Ishikawa (cell line): ENCODE results near the gene KRT7.

Experiments used
- CEBPB ChIP-seq: IDR thresholded peaks from 2 replicates; pipeline ENCODE4 v1.6.1; 2012
- CREB1 ChIP-seq: IDR thresholded peaks from 2 replicates; pipeline ENCODE4 v1.6.1; 2012; ENCODE audit warnings: low read depth
- EGR1 ChIP-seq: IDR thresholded peaks from 2 replicates; pipeline ENCODE4 v1.6.1; 2012
- EP300 ChIP-seq: IDR thresholded peaks from 2 replicates; pipeline ENCODE4 v1.6.1; 2012; ENCODE audit warnings: borderline replicate concordance
- FOXM1 ChIP-seq: IDR thresholded peaks from 2 replicates; pipeline ENCODE4 v1.6.1; 2012; ENCODE audit warnings: low read depth, borderline replicate concordance
- NFIC ChIP-seq: IDR thresholded peaks from 2 replicates; pipeline ENCODE4 v1.6.1; 2012
- RAD21 ChIP-seq: IDR thresholded peaks from 2 replicates; pipeline ENCODE4 v1.6.1; 2012; ENCODE audit warnings: low read depth
- TAF1 ChIP-seq: IDR thresholded peaks from 2 replicates; pipeline ENCODE4 v1.6.1; 2012; ENCODE audit warnings: low read depth, mild to moderate bottlenecking
- TCF12 ChIP-seq: IDR thresholded peaks from 2 replicates; pipeline ENCODE4 v1.6.1; 2012; ENCODE audit warnings: low read depth
- TEAD4 ChIP-seq: IDR thresholded peaks from 2 replicates; pipeline ENCODE4 v1.6.1; 2012
- YY1 ChIP-seq: IDR thresholded peaks from 2 replicates; pipeline ENCODE4 v1.6.1; 2012; ENCODE audit warnings: low read depth
- ZBTB7A ChIP-seq: IDR thresholded peaks from 2 replicates; pipeline ENCODE4 v1.6.1; 2012; ENCODE audit warnings: low read depth
- TF ChIP-seq, protein P1 (sequence below): IDR thresholded peaks from 2 replicates; pipeline ENCODE4 v1.6.1; 2012; ENCODE audit warnings: low read depth, mild to moderate bottlenecking
- TF ChIP-seq, protein P2 (sequence below): IDR thresholded peaks from 2 replicates; pipeline ENCODE4 v1.6.1; 2012
- TF ChIP-seq, protein P3 (sequence below): IDR thresholded peaks from 2 replicates; pipeline ENCODE4 v1.6.1; 2012

The KRT7 gene

DNA sequence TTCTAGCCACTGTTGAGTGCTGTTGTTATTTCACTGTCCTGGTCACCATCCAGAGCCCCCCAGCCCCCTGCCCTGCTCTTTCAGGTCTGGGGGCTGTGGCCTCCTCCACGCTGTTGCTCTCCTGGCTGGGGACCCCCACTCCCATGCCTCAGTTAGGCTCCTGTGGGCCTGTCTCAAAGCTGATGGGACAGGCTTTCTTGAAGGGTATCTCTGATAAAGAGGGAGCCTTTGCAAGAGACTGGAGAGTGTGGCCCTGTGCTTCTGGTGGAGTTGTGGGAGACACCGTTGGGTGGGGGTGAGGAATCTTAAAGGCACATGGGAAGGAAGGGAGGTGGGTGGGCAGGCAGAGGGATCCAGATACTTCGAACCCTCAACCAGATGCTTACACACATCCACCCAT, 29.2 kb downstream of the KRT7 start:
- TF ChIP-seq TEAD4 (no peak), NFIC (no peak), EGR1 (no peak), YY1 (no peak), ZBTB7A (no peak), CREB1 (no peak), TCF12 (no peak), TAF1 (no peak), EP300 (no peak)
- TF ChIP-seq, protein P1, sequence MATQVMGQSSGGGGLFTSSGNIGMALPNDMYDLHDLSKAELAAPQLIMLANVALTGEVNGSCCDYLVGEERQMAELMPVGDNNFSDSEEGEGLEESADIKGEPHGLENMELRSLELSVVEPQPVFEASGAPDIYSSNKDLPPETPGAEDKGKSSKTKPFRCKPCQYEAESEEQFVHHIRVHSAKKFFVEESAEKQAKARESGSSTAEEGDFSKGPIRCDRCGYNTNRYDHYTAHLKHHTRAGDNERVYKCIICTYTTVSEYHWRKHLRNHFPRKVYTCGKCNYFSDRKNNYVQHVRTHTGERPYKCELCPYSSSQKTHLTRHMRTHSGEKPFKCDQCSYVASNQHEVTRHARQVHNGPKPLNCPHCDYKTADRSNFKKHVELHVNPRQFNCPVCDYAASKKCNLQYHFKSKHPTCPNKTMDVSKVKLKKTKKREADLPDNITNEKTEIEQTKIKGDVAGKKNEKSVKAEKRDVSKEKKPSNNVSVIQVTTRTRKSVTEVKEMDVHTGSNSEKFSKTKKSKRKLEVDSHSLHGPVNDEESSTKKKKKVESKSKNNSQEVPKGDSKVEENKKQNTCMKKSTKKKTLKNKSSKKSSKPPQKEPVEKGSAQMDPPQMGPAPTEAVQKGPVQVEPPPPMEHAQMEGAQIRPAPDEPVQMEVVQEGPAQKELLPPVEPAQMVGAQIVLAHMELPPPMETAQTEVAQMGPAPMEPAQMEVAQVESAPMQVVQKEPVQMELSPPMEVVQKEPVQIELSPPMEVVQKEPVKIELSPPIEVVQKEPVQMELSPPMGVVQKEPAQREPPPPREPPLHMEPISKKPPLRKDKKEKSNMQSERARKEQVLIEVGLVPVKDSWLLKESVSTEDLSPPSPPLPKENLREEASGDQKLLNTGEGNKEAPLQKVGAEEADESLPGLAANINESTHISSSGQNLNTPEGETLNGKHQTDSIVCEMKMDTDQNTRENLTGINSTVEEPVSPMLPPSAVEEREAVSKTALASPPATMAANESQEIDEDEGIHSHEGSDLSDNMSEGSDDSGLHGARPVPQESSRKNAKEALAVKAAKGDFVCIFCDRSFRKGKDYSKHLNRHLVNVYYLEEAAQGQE: no peak
- TF ChIP-seq, protein P2, sequence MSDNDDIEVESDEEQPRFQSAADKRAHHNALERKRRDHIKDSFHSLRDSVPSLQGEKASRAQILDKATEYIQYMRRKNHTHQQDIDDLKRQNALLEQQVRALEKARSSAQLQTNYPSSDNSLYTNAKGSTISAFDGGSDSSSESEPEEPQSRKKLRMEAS: no peak
- TF ChIP-seq, protein P3, sequence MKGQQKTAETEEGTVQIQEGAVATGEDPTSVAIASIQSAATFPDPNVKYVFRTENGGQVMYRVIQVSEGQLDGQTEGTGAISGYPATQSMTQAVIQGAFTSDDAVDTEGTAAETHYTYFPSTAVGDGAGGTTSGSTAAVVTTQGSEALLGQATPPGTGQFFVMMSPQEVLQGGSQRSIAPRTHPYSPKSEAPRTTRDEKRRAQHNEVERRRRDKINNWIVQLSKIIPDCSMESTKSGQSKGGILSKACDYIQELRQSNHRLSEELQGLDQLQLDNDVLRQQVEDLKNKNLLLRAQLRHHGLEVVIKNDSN: no peak

DNA sequence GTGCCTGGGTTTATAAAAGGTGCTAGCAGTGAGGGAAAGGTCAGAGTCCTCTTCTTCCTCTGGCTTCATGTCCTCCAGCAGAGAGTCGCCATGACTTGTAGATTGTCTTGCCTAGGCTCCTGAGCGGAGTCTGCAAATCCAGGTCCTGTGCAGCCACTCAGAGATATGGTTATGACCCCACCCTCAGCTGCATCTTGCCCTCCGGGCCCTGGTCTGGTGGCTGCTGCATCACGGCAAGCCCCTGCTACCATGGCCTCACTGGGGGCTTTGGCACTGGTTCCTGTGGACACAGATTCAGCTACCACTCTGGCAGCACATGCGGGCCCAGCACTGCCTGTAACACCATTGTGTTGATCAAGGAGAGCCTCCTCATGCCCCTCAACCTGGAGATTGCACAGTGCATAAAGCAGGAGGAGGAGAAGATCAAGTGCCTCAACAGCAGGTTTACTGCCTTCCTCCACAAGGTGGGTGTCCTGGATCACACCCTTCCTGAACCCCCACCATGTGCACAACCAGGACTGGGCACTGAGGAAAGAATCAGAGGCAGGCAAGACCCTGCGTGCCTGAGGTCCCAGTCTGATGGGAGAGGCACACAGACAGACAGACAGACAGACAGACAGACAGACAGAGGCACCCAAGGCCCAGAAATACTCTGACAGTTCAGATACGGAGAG, 30.9 kb downstream of the KRT7 start:
- TF ChIP-seq, protein P2: no peak
- TF ChIP-seq EGR1: no peak
- no peak; the same call in 1 of the 2 replicates for TF ChIP-seq TAF1
- no peak for TF ChIP-seq CEBPB
- no peak for TF ChIP-seq EP300
- no peak for TF ChIP-seq CREB1
- no peak for TF ChIP-seq YY1
- TF ChIP-seq NFIC: no peak
- TF ChIP-seq TCF12: no peak
- TF ChIP-seq, protein P1: no peak
- no peak for TF ChIP-seq RAD21
- no peak for TF ChIP-seq TEAD4
- TF ChIP-seq ZBTB7A: no peak
- TF ChIP-seq, protein P3: no peak
- no peak for TF ChIP-seq FOXM1

DNA sequence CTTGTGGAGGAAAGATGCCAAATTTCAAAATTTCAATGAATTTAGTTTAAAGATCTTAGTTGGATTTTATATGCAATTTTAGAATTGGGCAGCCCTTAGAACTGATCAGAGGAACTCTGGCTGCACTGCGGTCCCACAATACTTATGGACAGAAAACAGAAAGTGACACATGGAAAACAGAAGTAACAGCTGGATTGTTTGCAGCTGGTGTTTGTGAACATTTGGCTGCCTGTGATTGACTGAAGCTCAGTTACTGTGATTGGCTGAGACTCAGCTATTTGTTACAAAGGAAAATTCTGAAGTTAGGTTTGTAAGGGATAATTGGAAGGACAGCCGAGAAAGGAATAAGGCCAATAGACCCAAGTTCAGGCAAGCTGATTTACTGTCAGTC, 31.4 kb downstream of the KRT7 start:
- TF ChIP-seq CEBPB (no peak), ZBTB7A (no peak), EGR1 (no peak), YY1 (no peak), TEAD4 (no peak), TAF1 (no peak), RAD21 (no peak)
- TF ChIP-seq, protein P1: no peak

DNA sequence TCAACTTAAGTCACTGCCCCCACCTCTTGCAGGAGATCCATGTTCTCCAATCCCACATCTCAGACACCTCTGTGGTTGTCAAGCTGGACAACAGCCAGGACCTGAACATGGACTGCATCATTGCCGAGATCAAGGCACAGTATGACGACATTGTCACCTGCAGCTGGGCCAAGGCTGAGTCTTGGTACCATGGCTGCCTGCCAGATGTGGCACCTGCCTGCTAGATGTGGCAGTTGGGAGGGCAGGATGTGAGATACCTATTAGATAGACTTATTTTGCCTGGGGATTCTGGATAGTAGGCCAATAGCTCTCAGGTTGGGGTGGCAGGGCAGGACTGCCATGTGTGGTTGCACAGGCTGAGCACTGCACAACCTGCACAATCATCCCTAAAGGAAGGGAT, 33.5 kb downstream of the KRT7 start:
- no peak for TF ChIP-seq FOXM1
- TF ChIP-seq TCF12: no peak
- TF ChIP-seq ZBTB7A: no peak
- TF ChIP-seq CEBPB: no peak
- no peak for TF ChIP-seq TAF1
- TF ChIP-seq, protein P3: no peak
- no peak for TF ChIP-seq YY1
- TF ChIP-seq EGR1: no peak
- no peak for TF ChIP-seq NFIC
- TF ChIP-seq TEAD4: no peak
- no peak for TF ChIP-seq EP300
- TF ChIP-seq, protein P1: no peak
- no peak for TF ChIP-seq RAD21
- TF ChIP-seq, protein P2: no peak
- no peak for TF ChIP-seq CREB1
